Activated CD8-positive, alpha-beta T cell treated with anti-CD3 and anti-CD28 coated beads for 36 hours (primary cell): Measurements from ENCODE around the gene SLC8A3. TPM values are rescaled to one million over a fixed set of nuclear protein-coding genes. Genes with fewer than 3 reads are reported as not detected.

Source experiments
- ATAC-seq: fragments of 200-7000 bp; cut with Tn5 transposase; one replicate; pipeline ENCODE4 v1.10.0; 2021; ENCODE audit warnings: mild to moderate bottlenecking, moderate library complexity
- CTCF ChIA-PET: fragments of 350-600 bp; sonication (Branson Sonifier 250); formaldehyde crosslinking; loops from one replicate; lab custom pipeline; 2021; ENCODE audit warnings: antibody characterized with exemption; lab: Charles Lee
- POLR2A ChIA-PET: fragments of 350-600 bp; sonication (Branson Sonifier 250); formaldehyde crosslinking; loops from one replicate; lab custom pipeline; 2021; ENCODE audit warnings: antibody characterized with exemption; lab: Charles Lee
- DNase-seq: peaks from one replicate; pipeline ENCODE4 v3.0.0-alpha.2; 2020
- H3K27ac Mint-ChIP-seq: one replicate; pipeline ENCODE4 v1.8.0; 2021; ENCODE audit warnings: mild to moderate bottlenecking, mixed read lengths
- H3K27me3 Mint-ChIP-seq: one replicate; pipeline ENCODE4 v1.8.0; 2021; ENCODE audit warnings: mixed read lengths
- H3K36me3 Mint-ChIP-seq: one replicate; pipeline ENCODE4 v1.8.0; 2021; ENCODE audit warnings: low read depth, mixed read lengths
- H3K4me1 Mint-ChIP-seq: one replicate; pipeline ENCODE4 v1.8.0; 2021; ENCODE audit warnings: low read depth, mixed read lengths
- H3K4me3 Mint-ChIP-seq: one replicate; pipeline ENCODE4 v1.8.0; 2021; ENCODE audit warnings: mild to moderate bottlenecking, moderate library complexity, mixed read lengths
- H3K9me3 Mint-ChIP-seq: one replicate; pipeline ENCODE4 v1.8.0; 2021; ENCODE audit warnings: mixed read lengths
- CTCF ChIP-seq: fragments of 200-600 bp; IDR thresholded peaks from one replicate; pipeline ENCODE4 v1.8.0; 2022; ENCODE audit warnings: antibody characterized with exemption, mild to moderate bottlenecking
- intact Hi-C: fragments of 100-400 bp; cut with micrococcal nuclease; formaldehyde crosslinking; loops from one replicate; pipeline ENCODE4 v1.10.0; 2022
- total RNA-seq, 2 experiments: library from RNA; stranded (reverse); gene quantifications; one replicate each; pipeline ENCODE4 v1.2.3, GENCODE V29; 2021

Gene SLC8A3
- total RNA-seq, 2 experiments from 2014 or later = 0.54 TPM

- H3K27ac Mint-ChIP-seq = no peak overlapping the region
- no peaks in the 10 kb centered on the region for H3K36me3 Mint-ChIP-seq
- CTCF ChIA-PET = no interaction called here
- no peaks in the 10 kb centered on the region for H3K4me1 Mint-ChIP-seq
- H3K4me3 Mint-ChIP-seq = no peak overlapping the region
- no peak for TF ChIP-seq CTCF
- H3K27me3 Mint-ChIP-seq = peaks cover 15% of the 10 kb centered on the region
- intact Hi-C loops = no loop called here
- DNase-seq = no peak
- ATAC-seq = no peak
- no peaks in the 10 kb centered on the region for H3K9me3 Mint-ChIP-seq
- POLR2A ChIA-PET = no interaction called here
These were observed 129.2 kb downstream of the SLC8A3 start for GRCh38 chr14:70059545-70059944.

GRCh38 chr14:70057519-70058136, 131.1 kb downstream of the SLC8A3 start:
- no peak for ATAC-seq
- Mint-ChIP-seq H3K27ac (no peak overlapping the region), H3K4me1 (peaks cover 1% of the 10 kb centered on the region), H3K27me3 (peaks cover 9% of the 10 kb centered on the region), H3K36me3 (no peaks in the 10 kb centered on the region), H3K9me3 (no peaks in the 10 kb centered on the region), H3K4me3 (no peak overlapping the region)
- no peak for DNase-seq
- POLR2A ChIA-PET = no interaction called here
- intact Hi-C loops = no loop called here
- CTCF ChIA-PET = interaction anchor here (3.1 kb wide), 1 partner anchor 16 kb away, joined by 13 read pairs; no protein-coding TSS in a partner anchor
- no peak for TF ChIP-seq CTCF

GRCh38 chr14:70052990-70053389, 135.8 kb downstream of the SLC8A3 start:
- DNase-seq = peak; percentile 49
- no peak for ATAC-seq
- Mint-ChIP-seq H3K36me3 (no peaks in the 10 kb centered on the region), H3K4me3 (no peak overlapping the region), H3K27me3 (peaks cover 4% of the 10 kb centered on the region), H3K27ac (no peak overlapping the region), H3K4me1 (peaks cover 7% of the 10 kb centered on the region), H3K9me3 (no peaks in the 10 kb centered on the region)
- CTCF ChIA-PET = interaction anchor here (1.5 to 2.1 kb wide), 2 partner anchors 21 to 33 kb away, joined by 3 to 11 read pairs; no protein-coding TSS in a partner anchor
- intact Hi-C loops = no loop called here
- POLR2A ChIA-PET = interaction anchor here (0.6 kb wide), 1 partner anchor 1763 kb away, joined by 3 read pairs; no protein-coding TSS in a partner anchor
- no peak for TF ChIP-seq CTCF

GRCh38 chr14:70050136-70050535, 138.6 kb downstream of the SLC8A3 start:
- no peak overlapping the region for H3K27ac Mint-ChIP-seq
- ATAC-seq (no peak), DNase-seq (no peak)
- ChIA-PET POLR2A (no interaction called here), CTCF (no interaction called here)
- no peaks in the 10 kb centered on the region for H3K36me3 Mint-ChIP-seq
- intact Hi-C loops = no loop called here
- no peak overlapping the region for H3K4me3 Mint-ChIP-seq
- no peaks in the 10 kb centered on the region for H3K9me3 Mint-ChIP-seq
- TF ChIP-seq CTCF = no peak
- H3K4me1 Mint-ChIP-seq = peaks cover 7% of the 10 kb centered on the region
- H3K27me3 Mint-ChIP-seq = peaks cover 6% of the 10 kb centered on the region

- POLR2A ChIA-PET = no interaction called here
- intact Hi-C loops = no loop called here
- CTCF ChIA-PET = no interaction called here
- Mint-ChIP-seq H3K27ac (no peak overlapping the region), H3K9me3 (no peaks in the 10 kb centered on the region), H3K36me3 (no peaks in the 10 kb centered on the region), H3K4me1 (peaks cover 7% of the 10 kb centered on the region), H3K27me3 (peaks cover 8% of the 10 kb centered on the region), H3K4me3 (no peak overlapping the region)
- DNase-seq (no peak), ATAC-seq (no peak)
- TF ChIP-seq CTCF = no peak
These were observed 139.1 kb downstream of the SLC8A3 start for GRCh38 chr14:70049605-70050004.
